Loucy (cell line): ENCODE data around the gene FREM1.

Experiments used
- EZH2phosphoT487 ChIP-seq: fragments of 200-600 bp; IDR thresholded peaks from 2 replicates; pipeline ENCODE4 v1.6.1; 2018; ENCODE audit warnings: antibody characterized with exemption, mild to moderate bottlenecking, moderate library complexity, borderline replicate concordance
- TF ChIP-seq, protein P1 (sequence below): fragments of 200-600 bp; sonication (generic); conservative IDR thresholded peaks from 2 replicates; pipeline ENCODE4 v1.5.1; 2014; ENCODE audit warnings: mild to moderate bottlenecking, antibody characterized with exemption, low read length

DNA sequence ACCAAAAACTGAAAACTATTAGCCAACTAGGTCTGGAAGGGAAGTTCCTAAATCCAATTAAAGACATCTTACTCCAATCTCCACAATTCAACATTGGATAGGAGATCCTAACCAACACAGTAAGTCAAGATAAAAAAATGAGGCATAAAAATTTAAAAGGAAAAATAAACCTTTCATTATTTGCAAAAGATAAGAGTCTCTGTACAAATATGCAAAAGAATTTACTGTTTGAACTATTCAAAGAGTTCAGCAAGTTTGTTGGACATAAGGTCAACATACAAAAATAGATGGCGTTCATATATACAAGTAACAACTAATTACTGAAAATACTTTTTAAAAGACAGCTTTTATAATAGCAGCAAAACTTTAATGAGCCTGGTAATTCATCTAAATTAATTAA is 3.1 kb upstream of the FREM1 start:
- TF ChIP-seq, protein P1, sequence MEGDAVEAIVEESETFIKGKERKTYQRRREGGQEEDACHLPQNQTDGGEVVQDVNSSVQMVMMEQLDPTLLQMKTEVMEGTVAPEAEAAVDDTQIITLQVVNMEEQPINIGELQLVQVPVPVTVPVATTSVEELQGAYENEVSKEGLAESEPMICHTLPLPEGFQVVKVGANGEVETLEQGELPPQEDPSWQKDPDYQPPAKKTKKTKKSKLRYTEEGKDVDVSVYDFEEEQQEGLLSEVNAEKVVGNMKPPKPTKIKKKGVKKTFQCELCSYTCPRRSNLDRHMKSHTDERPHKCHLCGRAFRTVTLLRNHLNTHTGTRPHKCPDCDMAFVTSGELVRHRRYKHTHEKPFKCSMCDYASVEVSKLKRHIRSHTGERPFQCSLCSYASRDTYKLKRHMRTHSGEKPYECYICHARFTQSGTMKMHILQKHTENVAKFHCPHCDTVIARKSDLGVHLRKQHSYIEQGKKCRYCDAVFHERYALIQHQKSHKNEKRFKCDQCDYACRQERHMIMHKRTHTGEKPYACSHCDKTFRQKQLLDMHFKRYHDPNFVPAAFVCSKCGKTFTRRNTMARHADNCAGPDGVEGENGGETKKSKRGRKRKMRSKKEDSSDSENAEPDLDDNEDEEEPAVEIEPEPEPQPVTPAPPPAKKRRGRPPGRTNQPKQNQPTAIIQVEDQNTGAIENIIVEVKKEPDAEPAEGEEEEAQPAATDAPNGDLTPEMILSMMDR = no peak
- no peak for TF ChIP-seq EZH2phosphoT487
